Measurements from ENCODE around the gene KCTD5. TPM values are rescaled to one million over a fixed set of nuclear protein-coding genes. Genes with fewer than 3 reads are reported as not detected.

The KCTD5 gene
- polyA plus RNA-seq, 1 donor from 2014 or later: 42.7 TPM

GRCh38 chr16:2717383-2718263 is 35.3 kb downstream of the KCTD5 start:
- Histone ChIP-seq H3K4me2 (ENCODE audit: low read length) (no peak overlapping the region), H2AFZ (ENCODE audit: low read depth, low read length) (no peak overlapping the region), H3K9me3 (ENCODE audit: low read length) (no peaks in the 10 kb centered on the region), H3K27me3 (ENCODE audit: insufficient read depth, low read depth, low read length) (no peaks in the 10 kb centered on the region), H3K4me3 (ENCODE audit: low read length) (no peak overlapping the region), H3K9ac (ENCODE audit: low read length) (no peak overlapping the region), H3K36me3 (ENCODE audit: insufficient read depth, low read length) (no peaks in the 10 kb centered on the region), H3K27ac (ENCODE audit: low read length) (no peak overlapping the region), H4K20me1 (ENCODE audit: insufficient read depth) (no peaks in the 10 kb centered on the region), H3K9me2 (ENCODE audit: insufficient read depth, low read length) (no peaks in the 10 kb centered on the region), H3F3A (ENCODE audit: insufficient read depth, low read length, poor library complexity, severe bottlenecking) (no peaks in the 10 kb centered on the region), H3K79me2 (replicated peaks; ENCODE audit: insufficient read depth, low read length) (no peaks in the 10 kb centered on the region)
- TF ChIP-seq TAF1 (IDR thresholded peaks at IDR 0.05; ENCODE audit: low read depth) (no peak), POLR2AphosphoS5 (IDR thresholded peaks at IDR 0.05) (no peak), EP300 (conservative IDR thresholded peaks at IDR 0.05; ENCODE audit: poor library complexity, severe bottlenecking) (no peak), EZH2 (IDR thresholded peaks at IDR 0.05; ENCODE audit: borderline replicate concordance, insufficient read depth, low read length, poor library complexity, severe bottlenecking) (no peak), MXI1 (conservative IDR thresholded peaks at IDR 0.05; ENCODE audit: poor library complexity, severe bottlenecking) (no peak), CTCF (IDR thresholded peaks at IDR 0.05; ENCODE audit: poor library complexity, severe bottlenecking) (no peak), REST (IDR thresholded peaks at IDR 0.05; ENCODE audit: borderline replicate concordance) (no peak), SMC3 (conservative IDR thresholded peaks at IDR 0.05; ENCODE audit: poor library complexity) (no peak), RAD21 (conservative IDR thresholded peaks at IDR 0.05) (no peak)

GRCh38 chr16:2719328-2720063 is 37.2 kb downstream of the KCTD5 start:
- Histone ChIP-seq H3F3A (ENCODE audit: insufficient read depth, low read length, poor library complexity, severe bottlenecking) (no peaks in the 10 kb centered on the region), H3K9me2 (ENCODE audit: insufficient read depth, low read length) (no peaks in the 10 kb centered on the region), H2AFZ (ENCODE audit: low read depth, low read length) (no peak overlapping the region), H3K4me2 (ENCODE audit: low read length) (no peak overlapping the region), H3K27me3 (ENCODE audit: insufficient read depth, low read depth, low read length) (no peaks in the 10 kb centered on the region), H3K79me2 (replicated peaks; ENCODE audit: insufficient read depth, low read length) (no peaks in the 10 kb centered on the region), H3K9ac (ENCODE audit: low read length) (no peak overlapping the region), H3K9me3 (ENCODE audit: low read length) (no peaks in the 10 kb centered on the region), H4K20me1 (ENCODE audit: insufficient read depth) (no peaks in the 10 kb centered on the region), H3K27ac (ENCODE audit: low read length) (no peak overlapping the region), H3K4me3 (ENCODE audit: low read length) (no peak overlapping the region), H3K36me3 (ENCODE audit: insufficient read depth, low read length) (no peaks in the 10 kb centered on the region)
- no peak for TF ChIP-seq REST (IDR thresholded peaks at IDR 0.05; ENCODE audit: borderline replicate concordance)
- no peak for TF ChIP-seq SMC3 (conservative IDR thresholded peaks at IDR 0.05; ENCODE audit: poor library complexity)
- TF ChIP-seq CTCF (IDR thresholded peaks at IDR 0.05; ENCODE audit: poor library complexity, severe bottlenecking): no peak
- no peak for TF ChIP-seq EP300 (conservative IDR thresholded peaks at IDR 0.05; ENCODE audit: poor library complexity, severe bottlenecking)
- TF ChIP-seq POLR2AphosphoS5 (IDR thresholded peaks at IDR 0.05): no peak
- no peak for TF ChIP-seq RAD21 (conservative IDR thresholded peaks at IDR 0.05)
- no peak for TF ChIP-seq TAF1 (IDR thresholded peaks at IDR 0.05; ENCODE audit: low read depth)
- no peak for TF ChIP-seq MXI1 (conservative IDR thresholded peaks at IDR 0.05; ENCODE audit: poor library complexity, severe bottlenecking)
- TF ChIP-seq EZH2 (IDR thresholded peaks at IDR 0.05; ENCODE audit: borderline replicate concordance, insufficient read depth, low read length, poor library complexity, severe bottlenecking): no peak

All from neural cell (in vitro differentiated cells).